Smooth muscle cell (in vitro differentiated cells): Measurements from ENCODE around the gene CACNA1D. TPM values are rescaled to one million over a fixed set of nuclear protein-coding genes. Genes with fewer than 3 reads are reported as not detected.

Source experiments
- DNase-seq: peaks from one replicate; lab custom pipeline; 2025; ENCODE audit not compliant: unreplicated experiment; lab: John Stamatoyannopoulos, UW
- H2AFZ ChIP-seq: fragments of 200-600 bp; sonication (generic); 2 replicates; pipeline ENCODE4 v1.6.0; 2016; ENCODE audit warnings: antibody characterized with exemption, low read depth, mild to moderate bottlenecking
- H3F3A ChIP-seq: fragments of 200-600 bp; sonication (generic); 2 replicates; pipeline ENCODE4 v1.6.0; 2017; ENCODE audit warnings: antibody characterized with exemption, low read depth
- H3K27ac ChIP-seq: fragments of 200-600 bp; sonication (generic); 2 replicates; pipeline ENCODE4 v1.5.1; 2016; ENCODE audit warnings: low read depth, mild to moderate bottlenecking
- H3K27me3 ChIP-seq: fragments of 200-600 bp; sonication (generic); 2 replicates; pipeline ENCODE4 v1.6.1; 2016; ENCODE audit warnings: low read depth, mild to moderate bottlenecking
- H3K36me3 ChIP-seq: fragments of 200-600 bp; sonication (generic); 2 replicates; pipeline ENCODE4 v1.5.1; 2016; ENCODE audit warnings: low read depth
- H3K4me1 ChIP-seq: fragments of 200-600 bp; sonication (generic); 2 replicates; pipeline ENCODE4 v1.5.1; 2016; ENCODE audit warnings: low read depth
- H3K4me2 ChIP-seq: fragments of 200-600 bp; sonication (generic); 2 replicates; pipeline ENCODE4 v1.6.0; 2016; ENCODE audit warnings: mild to moderate bottlenecking
- H3K4me3 ChIP-seq: fragments of 200-600 bp; sonication (generic); 2 replicates; pipeline ENCODE4 v1.5.1; 2016; ENCODE audit warnings: mild to moderate bottlenecking
- H3K79me2 ChIP-seq: fragments of 200-600 bp; sonication (generic); 2 replicates; pipeline ENCODE4 v1.6.0; 2016; ENCODE audit warnings: low read depth, mild to moderate bottlenecking
- H3K9ac ChIP-seq: fragments of 200-600 bp; sonication (generic); 2 replicates; pipeline ENCODE4 v1.6.0; 2016; ENCODE audit warnings: low read depth
- H3K9me3 ChIP-seq: fragments of 200-600 bp; sonication (generic); replicated peaks from 2 replicates; pipeline ENCODE4 v1.5.1; 2016; ENCODE audit warnings: low read depth
- H4K20me1 ChIP-seq: fragments of 200-600 bp; sonication (generic); 2 replicates; pipeline ENCODE4 v1.6.0; 2016; ENCODE audit warnings: low read depth
- CTCF ChIP-seq: fragments of 200-600 bp; sonication (generic); IDR thresholded peaks from 2 replicates; pipeline ENCODE4 v1.5.1; 2017; ENCODE audit warnings: borderline replicate concordance, mild to moderate bottlenecking, antibody characterized with exemption; ENCODE audit not compliant: insufficient read depth, poor library complexity, severe bottlenecking
- WGBS: methylation state at CpG from one replicate; pipeline ENCODE4 v1.1.7; 2016; ENCODE audit warnings: low lambda C conversion rate; 5-methylcytosine and 5-hydroxymethylcytosine counted together
- polyA plus RNA-seq: library from polyadenylated mRNA; unstranded; fragments of >200 nt; fragmentation: Nextera tagmentation; extraction: Ambion mirVana; gene quantifications from 2 replicates; pipeline ENCODE4 v1.2.1, GENCODE V29; 2016
- total RNA-seq: library from RNA; depleted of rRNA; stranded (reverse); fragments of >200 nt; gene quantifications from 2 replicates; pipeline ENCODE4 v1.2.3, GENCODE V29; 2014

The CACNA1D gene
- total and polyA plus RNA-seq, 2 experiments from 2014 or later = 0.63 to 1.4 TPM

GRCh38 chr3:53613125-53613524, 118.7 kb downstream of the CACNA1D start:
- Histone ChIP-seq H3K4me3 (no peak overlapping the region), H2AFZ (no peak overlapping the region), H3K9me3 (no peaks in the 10 kb centered on the region), H3K36me3 (no peaks in the 10 kb centered on the region), H3K4me2 (no peak overlapping the region), H3K4me1 (peaks cover 2% of the 10 kb centered on the region), H3K9ac (no peak overlapping the region), H3F3A (no peaks in the 10 kb centered on the region), H4K20me1 (no peaks in the 10 kb centered on the region), H3K27me3 (no peaks in the 10 kb centered on the region), H3K79me2 (no peaks in the 10 kb centered on the region), H3K27ac (no peak overlapping the region)
- WGBS = 86% methylated on average over 3 of the region's 3 CpGs
- TF ChIP-seq CTCF = no peak
- DNase-seq = no peak

- Histone ChIP-seq H3K4me2 (no peak overlapping the region), H3K36me3 (no peaks in the 10 kb centered on the region), H3K27me3 (no peaks in the 10 kb centered on the region), H3K79me2 (no peaks in the 10 kb centered on the region), H3K4me1 (peaks cover 2% of the 10 kb centered on the region), H3F3A (no peaks in the 10 kb centered on the region), H4K20me1 (no peaks in the 10 kb centered on the region), H2AFZ (no peak overlapping the region), H3K4me3 (no peak overlapping the region), H3K27ac (no peak overlapping the region), H3K9ac (no peak overlapping the region), H3K9me3 (no peaks in the 10 kb centered on the region)
- no peak for DNase-seq
- TF ChIP-seq CTCF = no peak
- 94% methylated on average over 5 of the region's 5 CpGs for WGBS
Measured at GRCh38 chr3:53614307-53614706, 119.9 kb downstream of the CACNA1D start.

- H3K27me3 ChIP-seq = peaks cover 13% of the 10 kb centered on the region
- no peak overlapping the region for H3K9ac ChIP-seq
- no peak for TF ChIP-seq CTCF
- H3F3A ChIP-seq = no peaks in the 10 kb centered on the region
- H3K27ac ChIP-seq = no peak overlapping the region
- H3K4me3 ChIP-seq = no peak overlapping the region
- 56% methylated on average over 5 of the region's 5 CpGs for WGBS
- H3K4me1 ChIP-seq = peaks cover 2% of the 10 kb centered on the region
- peak overlapping the region; percentile 58 for H2AFZ ChIP-seq
- H4K20me1 ChIP-seq = no peaks in the 10 kb centered on the region
- DNase-seq = no peak
- no peaks in the 10 kb centered on the region for H3K9me3 ChIP-seq
- no peak overlapping the region for H3K4me2 ChIP-seq
- no peaks in the 10 kb centered on the region for H3K36me3 ChIP-seq
- H3K79me2 ChIP-seq = no peaks in the 10 kb centered on the region
Measured at GRCh38 chr3:53616321-53616720, 121.9 kb downstream of the CACNA1D start.
